Muscle of leg (tissue), 11 donors: ENCODE data around the gene SECISBP2L. TPM values are rescaled to one million over a fixed set of nuclear protein-coding genes. Genes with fewer than 3 reads are reported as not detected.
"Not testable (repeated sequence)": the region's sequence is repeated elsewhere in the genome, so short reads cannot be mapped to it uniquely, and the experiment has no call there.

Experiments used
- DNase-seq: peaks from one replicate; pipeline ENCODE4 v3.0.0; 2013
- H3K27ac ChIP-seq: one replicate; pipeline ENCODE4 v1.5.1; 2013; ENCODE audit warnings: mild to moderate bottlenecking, low read length, control low read depth
- H3K27me3 ChIP-seq: one replicate; pipeline ENCODE4 v1.6.1; 2013; ENCODE audit warnings: low read length; ENCODE audit not compliant: control insufficient read depth, insufficient read depth
- H3K36me3 ChIP-seq: one replicate; pipeline ENCODE4 v1.6.1; 2013; ENCODE audit warnings: low read length; ENCODE audit not compliant: control insufficient read depth, insufficient read depth
- H3K4me1 ChIP-seq: one replicate; pipeline ENCODE4 v1.6.1; 2013; ENCODE audit warnings: low read length; ENCODE audit not compliant: control insufficient read depth, insufficient read depth
- H3K4me3 ChIP-seq: one replicate; pipeline ENCODE4 v1.5.1; 2013; ENCODE audit warnings: low read length, control low read depth
- H3K9me3 ChIP-seq: replicated peaks from 2 replicates; pipeline ENCODE4 v1.6.1; 2013; ENCODE audit warnings: low read depth, low read length; ENCODE audit not compliant: control insufficient read depth
- WGBS: methylation state at CpG from one replicate; pipeline ENCODE4 v1.1.5; 2013; ENCODE audit warnings: missing lambda C conversion rate; ENCODE audit not compliant: insufficient coverage; 5-methylcytosine and 5-hydroxymethylcytosine counted together
- polyA plus RNA-seq, 8 donors: library from polyadenylated mRNA; unstranded; fragments of 120-200 nt; gene quantifications; one replicate each; pipeline versions ENCODE4 v1.2.1 to v1.2.3, GENCODE V29; 2013; ENCODE audit warnings: inconsistent platforms in 1 of 8, low replicate concordance in 1 of 8; ENCODE audit not compliant: insufficient read length in 8 of 8, insufficient read depth in 1 of 8
- total RNA-seq: library from RNA; stranded (reverse); fragments of 120-200 nt; gene quantifications from one replicate; pipeline ENCODE4 v1.2.4, GENCODE V29; 2013

The SECISBP2L gene
- total and polyA plus RNA-seq, 9 donors: 18.3 to 35.2 (median 24.2) TPM

DNA sequence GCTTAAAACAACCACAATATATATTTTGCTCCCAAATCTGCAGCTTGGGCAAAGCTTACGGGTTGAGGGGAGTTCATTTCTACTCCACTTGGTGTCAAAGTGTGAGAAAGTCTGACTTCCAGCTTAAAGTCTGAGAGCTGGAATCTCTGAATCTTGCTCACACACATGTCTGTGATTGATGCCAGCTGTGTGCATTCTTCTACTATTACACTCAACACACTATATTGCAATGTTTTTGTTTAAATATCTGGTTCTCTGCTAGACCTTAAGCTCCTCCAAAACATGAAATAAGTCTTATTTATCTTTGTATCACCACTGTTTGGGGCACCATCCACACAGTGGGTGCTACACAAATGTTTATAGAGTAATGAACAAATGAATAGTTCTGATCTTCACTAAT, 36.7 kb upstream of the SECISBP2L start:
- Histone ChIP-seq H3K27ac (no peak overlapping the region), H3K9me3 (no peaks in the 10 kb centered on the region), H3K4me3 (no peak overlapping the region), H3K27me3 (no peaks in the 10 kb centered on the region), H3K4me1 (no peaks in the 10 kb centered on the region), H3K36me3 (no peaks in the 10 kb centered on the region)
- DNase-seq: no peak
- WGBS: no CpG with 5 or more reads among the region's 1 CpG

DNA sequence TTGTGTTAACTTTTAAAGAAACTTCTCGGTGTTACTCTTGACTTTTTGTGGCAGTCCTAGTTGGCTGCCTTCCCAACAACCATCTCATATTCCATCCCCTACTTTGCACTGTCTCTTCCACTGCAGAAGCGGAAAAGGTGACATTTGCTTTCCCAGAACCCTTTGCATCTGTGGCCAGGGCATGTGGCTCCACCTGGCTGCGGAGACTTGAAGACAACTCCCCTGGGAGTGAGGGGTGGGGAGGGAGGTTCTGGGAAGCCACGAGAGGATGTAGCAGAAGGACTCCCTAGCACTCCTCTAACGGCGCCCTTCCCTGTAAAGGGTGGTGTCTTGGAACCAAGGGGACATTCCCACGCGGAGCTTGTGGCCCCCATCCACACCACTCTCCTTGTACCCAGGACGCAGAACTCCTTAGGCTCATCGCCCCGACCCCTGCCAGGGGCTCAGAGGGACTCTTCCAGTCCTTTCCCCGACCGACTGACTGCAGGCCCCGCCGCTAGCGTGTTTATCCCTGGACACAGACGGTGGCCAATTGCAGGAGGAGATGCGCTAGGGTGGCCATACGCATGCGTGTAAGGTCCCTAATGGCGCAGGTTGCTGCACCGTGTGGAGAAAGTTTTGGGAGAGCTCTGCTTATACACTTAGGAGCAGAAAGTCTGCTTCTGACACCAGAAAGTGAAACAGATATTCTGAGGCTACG, 33.2 kb upstream of the SECISBP2L start:
- no peaks in the 10 kb centered on the region for H3K9me3 ChIP-seq
- 88% methylated on average over 20 of the region's 23 CpGs for WGBS
- DNase-seq: no peak
- no peaks in the 10 kb centered on the region for H3K27me3 ChIP-seq
- no peaks in the 10 kb centered on the region for H3K4me1 ChIP-seq
- H3K36me3 ChIP-seq: no peaks in the 10 kb centered on the region
- H3K27ac ChIP-seq: no peak overlapping the region
- no peak overlapping the region for H3K4me3 ChIP-seq

DNA sequence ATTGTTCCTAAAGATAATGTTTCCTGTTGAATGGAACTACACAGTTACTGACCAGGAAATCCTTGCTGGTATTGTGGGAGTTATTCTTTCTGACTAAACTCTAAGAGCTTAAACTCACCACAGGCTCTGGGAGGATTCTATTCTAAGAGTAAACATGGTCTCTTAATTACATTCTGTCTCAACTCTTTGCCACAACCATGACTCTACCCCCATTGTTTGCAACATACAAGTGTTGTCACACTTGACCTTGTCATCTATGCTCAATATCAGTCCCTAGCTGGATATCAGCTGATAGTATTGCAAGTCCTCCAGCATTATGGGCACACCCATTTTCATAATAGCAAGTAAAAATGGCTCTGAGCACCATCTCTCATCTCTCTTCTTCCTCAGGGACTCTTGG, 29.6 kb upstream of the SECISBP2L start:
- H3K4me3 ChIP-seq: no peak overlapping the region
- DNase-seq: no peak
- no peaks in the 10 kb centered on the region for H3K4me1 ChIP-seq
- H3K9me3 ChIP-seq: no peaks in the 10 kb centered on the region
- H3K36me3 ChIP-seq: no peaks in the 10 kb centered on the region
- no peak overlapping the region for H3K27ac ChIP-seq
- no peaks in the 10 kb centered on the region for H3K27me3 ChIP-seq

DNA sequence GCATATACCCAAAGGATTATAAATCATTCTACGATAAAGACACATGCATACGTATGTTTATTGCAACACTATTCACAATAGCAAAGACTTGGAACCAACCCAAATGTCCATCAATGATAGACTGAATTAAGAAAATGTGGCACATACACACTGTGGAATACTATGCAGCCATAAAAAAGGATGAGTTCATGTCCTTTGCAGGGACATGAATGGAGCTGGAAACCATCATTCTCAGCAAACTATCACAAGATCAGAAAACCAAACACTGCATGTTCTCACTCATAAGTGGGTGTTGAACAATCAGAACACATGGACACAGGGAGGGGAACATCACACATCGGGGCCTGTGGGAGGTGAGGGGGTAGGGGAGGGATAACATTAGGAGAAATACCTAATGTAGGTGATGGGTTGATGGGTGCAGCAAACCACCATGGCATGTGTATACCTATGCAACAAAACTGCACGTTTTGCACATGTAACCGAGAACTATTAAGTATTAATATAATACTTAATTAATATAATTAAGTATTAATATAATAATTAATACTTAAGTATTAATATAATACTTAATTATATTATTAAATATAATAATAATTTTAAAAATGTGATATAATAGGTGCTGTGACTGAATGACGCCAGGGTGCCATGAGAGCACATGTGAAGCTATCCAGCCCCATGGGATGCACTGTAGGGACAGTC, 28.5 kb upstream of the SECISBP2L start:
- WGBS: no CpG with 5 or more reads among the region's 6 CpGs
- DNase-seq, H3K4me3 ChIP-seq, H3K27me3 ChIP-seq, H3K27ac ChIP-seq, H3K4me1 ChIP-seq, H3K36me3 ChIP-seq, H3K9me3 ChIP-seq: not testable (repeated sequence)

- Histone ChIP-seq H3K4me3 (no peak overlapping the region), H3K9me3 (no peaks in the 10 kb centered on the region), H3K4me1 (no peaks in the 10 kb centered on the region), H3K27ac (no peak overlapping the region), H3K36me3 (no peaks in the 10 kb centered on the region), H3K27me3 (no peaks in the 10 kb centered on the region)
- DNase-seq: no peak
- 100% methylated on average over 1 of the region's 2 CpGs for WGBS
These were observed 20.1 kb upstream of the SECISBP2L start for GRCh38 chr15:49066372-49066771.

DNA sequence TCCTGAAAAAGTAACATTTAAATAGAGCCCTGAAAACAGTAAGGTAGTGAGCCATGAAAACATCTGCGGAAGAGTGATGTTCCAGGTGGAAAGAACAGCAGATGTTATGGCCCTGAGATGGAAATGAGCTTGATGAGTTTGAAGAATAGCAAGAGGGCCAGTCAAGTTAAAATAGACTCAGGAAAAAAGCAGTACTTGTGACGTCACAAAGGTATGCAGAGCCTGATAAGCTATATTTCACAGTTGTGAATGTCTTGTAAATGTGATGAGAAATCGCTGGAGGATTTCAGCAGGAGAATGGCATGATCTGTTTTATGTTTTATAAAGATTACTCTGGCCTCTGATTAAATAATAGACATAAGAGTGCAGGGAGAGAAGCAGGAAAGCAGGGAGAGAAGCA, 18.6 kb upstream of the SECISBP2L start:
- H3K9me3 ChIP-seq: no peaks in the 10 kb centered on the region
- no peaks in the 10 kb centered on the region for H3K36me3 ChIP-seq
- H3K27ac ChIP-seq: no peak overlapping the region
- H3K27me3 ChIP-seq: no peaks in the 10 kb centered on the region
- 79% methylated on average over 2 of the region's 3 CpGs for WGBS
- no peak overlapping the region for H3K4me3 ChIP-seq
- DNase-seq: no peak
- no peaks in the 10 kb centered on the region for H3K4me1 ChIP-seq

DNA sequence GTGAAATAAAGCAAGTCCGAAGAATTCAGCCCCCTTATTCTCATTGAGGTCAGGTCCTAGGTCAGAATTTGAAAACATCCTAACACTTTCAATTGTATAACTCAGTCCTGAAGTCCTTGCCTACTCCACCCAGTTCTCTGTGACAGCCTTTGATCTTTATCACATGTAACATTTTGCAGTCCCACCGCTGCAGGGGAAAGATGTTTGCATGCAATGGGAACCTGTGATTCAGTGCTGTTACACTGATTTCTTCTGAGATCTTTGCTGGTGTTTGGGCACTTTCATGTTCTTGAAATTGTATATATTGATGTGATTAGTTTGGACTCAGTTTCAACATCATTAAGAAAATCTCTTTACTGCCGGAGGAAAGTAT, 18.0 kb upstream of the SECISBP2L start:
- no CpG with 5 or more reads among the region's 3 CpGs for WGBS
- H3K4me1 ChIP-seq: no peaks in the 10 kb centered on the region
- no peaks in the 10 kb centered on the region for H3K9me3 ChIP-seq
- H3K27me3 ChIP-seq: no peaks in the 10 kb centered on the region
- no peaks in the 10 kb centered on the region for H3K36me3 ChIP-seq
- no peak overlapping the region for H3K27ac ChIP-seq
- no peak for DNase-seq
- no peak overlapping the region for H3K4me3 ChIP-seq

DNA sequence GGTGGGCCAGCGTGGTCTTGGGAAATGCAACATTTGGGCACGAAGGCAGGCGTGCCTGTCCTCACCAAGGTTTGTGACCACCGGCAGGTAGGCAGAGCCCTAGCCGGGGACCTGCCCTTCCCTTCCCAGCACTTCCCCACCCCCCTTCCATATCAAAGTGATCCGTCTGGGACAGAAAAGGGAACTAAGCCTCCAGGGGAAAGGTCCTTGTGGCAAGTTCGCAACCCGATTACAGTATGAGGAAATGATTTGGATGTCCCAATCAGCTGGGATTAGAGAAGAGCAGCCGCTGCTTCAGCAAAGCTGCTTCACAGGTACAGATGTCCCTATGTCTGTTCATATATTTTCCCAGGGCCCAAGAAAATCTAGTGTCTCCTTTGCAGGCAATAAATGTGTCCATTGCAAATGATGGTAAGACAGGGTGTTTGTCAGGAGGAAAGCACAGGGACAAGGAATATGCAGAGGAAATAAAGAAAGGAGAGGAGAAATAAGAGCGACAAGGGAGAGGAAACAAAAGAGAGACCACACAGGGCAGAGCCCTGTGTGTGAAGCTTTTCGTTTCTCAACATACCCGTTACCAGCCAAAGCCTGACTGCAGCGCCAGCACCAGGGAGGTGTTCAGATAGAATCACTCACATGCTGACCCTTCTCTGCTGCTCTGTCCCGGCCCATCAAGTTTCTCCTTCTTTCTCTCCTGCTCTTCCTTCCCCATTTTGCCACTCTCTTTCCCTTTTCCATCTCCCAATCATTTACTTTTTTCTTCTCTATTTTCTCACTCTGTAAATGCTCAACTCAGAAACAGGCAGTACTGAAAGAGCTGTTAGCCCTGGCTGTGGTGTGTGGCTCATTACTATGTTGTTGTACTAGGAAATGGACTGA, 17.4 kb upstream of the SECISBP2L start:
- 45% methylated on average over 12 of the region's 14 CpGs for WGBS
- Histone ChIP-seq H3K4me3 (no peak overlapping the region), H3K4me1 (no peaks in the 10 kb centered on the region), H3K36me3 (no peaks in the 10 kb centered on the region), H3K9me3 (no peaks in the 10 kb centered on the region), H3K27me3 (no peaks in the 10 kb centered on the region), H3K27ac (no peak overlapping the region)
- DNase-seq: no peak

DNA sequence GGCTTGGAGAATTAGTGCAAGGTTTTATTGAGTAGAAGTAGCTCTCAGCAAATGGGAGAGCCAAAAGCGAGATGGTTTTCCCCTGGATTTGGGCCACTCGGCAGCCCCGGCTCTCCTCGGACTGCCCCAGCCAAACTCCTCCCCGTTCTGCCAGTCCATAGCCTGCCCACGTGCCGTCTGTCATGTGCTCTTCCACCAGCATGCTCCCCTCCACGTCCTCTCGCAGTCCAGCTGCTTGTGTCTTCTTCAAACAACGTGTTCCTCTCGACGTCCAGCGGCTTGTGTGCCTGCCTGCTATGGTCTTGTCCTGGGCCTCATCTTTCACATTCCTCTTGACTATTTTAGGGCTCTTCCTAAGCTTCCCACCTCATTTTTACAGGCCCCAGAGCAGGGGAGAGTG, 16.7 kb upstream of the SECISBP2L start:
- no peak for DNase-seq
- Histone ChIP-seq H3K9me3 (no peaks in the 10 kb centered on the region), H3K36me3 (no peaks in the 10 kb centered on the region), H3K4me1 (no peaks in the 10 kb centered on the region), H3K27me3 (no peaks in the 10 kb centered on the region), H3K4me3 (no peak overlapping the region), H3K27ac (no peak overlapping the region)
- 57% methylated on average over 9 of the region's 13 CpGs for WGBS

DNA sequence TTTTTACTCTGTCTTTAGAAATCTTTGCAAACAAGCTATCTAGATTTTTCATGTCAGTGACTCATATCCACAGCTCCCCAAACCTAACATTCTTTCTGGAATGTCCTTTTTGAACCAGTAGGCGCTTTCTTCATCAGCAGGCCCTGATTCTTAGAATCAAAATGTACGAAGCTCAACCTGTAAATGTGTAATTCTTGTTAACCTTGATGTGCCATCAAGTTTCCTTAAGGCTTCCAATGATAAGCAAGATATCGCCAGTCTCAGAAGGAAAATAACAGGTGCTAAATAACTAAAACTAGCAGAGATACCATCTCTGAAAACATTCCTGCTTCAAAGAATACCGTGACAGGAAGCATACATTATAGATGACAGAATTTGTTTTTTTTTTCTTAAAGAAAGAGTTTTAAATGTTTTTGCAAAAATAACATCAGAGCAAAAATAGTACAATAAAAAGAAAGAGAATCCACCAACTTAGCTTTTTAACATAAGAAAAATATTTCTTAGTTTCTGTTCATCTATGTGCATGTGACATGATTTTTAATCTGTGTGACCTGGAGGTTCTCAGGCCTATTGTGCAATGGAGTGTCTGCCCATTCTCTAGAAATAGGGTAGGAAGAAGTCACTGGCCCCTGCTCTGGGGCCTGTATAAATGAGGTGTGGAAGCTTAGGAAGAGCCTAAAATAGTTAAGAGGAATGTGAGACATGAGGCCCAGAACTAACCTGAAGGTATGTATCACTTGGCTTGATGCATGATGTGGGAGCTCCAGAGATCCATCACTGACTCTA, 14.7 kb upstream of the SECISBP2L start:
- Histone ChIP-seq H3K9me3 (no peaks in the 10 kb centered on the region), H3K27me3 (no peaks in the 10 kb centered on the region), H3K27ac (no peak overlapping the region), H3K4me1 (no peaks in the 10 kb centered on the region), H3K36me3 (no peaks in the 10 kb centered on the region), H3K4me3 (no peak overlapping the region)
- no peak for DNase-seq
- WGBS: no CpG with 5 or more reads among the region's 4 CpGs
